ENCODE results near the gene WDR12. TPM values are rescaled to one million over a fixed set of nuclear protein-coding genes. Genes with fewer than 3 reads are reported as not detected.
"Not testable (repeated sequence)": the region's sequence is repeated elsewhere in the genome, so short reads cannot be mapped to it uniquely, and the experiment has no call there.

Gene WDR12
- total RNA-seq, 1 donor from 2014 or later = 57.5 TPM

DNA sequence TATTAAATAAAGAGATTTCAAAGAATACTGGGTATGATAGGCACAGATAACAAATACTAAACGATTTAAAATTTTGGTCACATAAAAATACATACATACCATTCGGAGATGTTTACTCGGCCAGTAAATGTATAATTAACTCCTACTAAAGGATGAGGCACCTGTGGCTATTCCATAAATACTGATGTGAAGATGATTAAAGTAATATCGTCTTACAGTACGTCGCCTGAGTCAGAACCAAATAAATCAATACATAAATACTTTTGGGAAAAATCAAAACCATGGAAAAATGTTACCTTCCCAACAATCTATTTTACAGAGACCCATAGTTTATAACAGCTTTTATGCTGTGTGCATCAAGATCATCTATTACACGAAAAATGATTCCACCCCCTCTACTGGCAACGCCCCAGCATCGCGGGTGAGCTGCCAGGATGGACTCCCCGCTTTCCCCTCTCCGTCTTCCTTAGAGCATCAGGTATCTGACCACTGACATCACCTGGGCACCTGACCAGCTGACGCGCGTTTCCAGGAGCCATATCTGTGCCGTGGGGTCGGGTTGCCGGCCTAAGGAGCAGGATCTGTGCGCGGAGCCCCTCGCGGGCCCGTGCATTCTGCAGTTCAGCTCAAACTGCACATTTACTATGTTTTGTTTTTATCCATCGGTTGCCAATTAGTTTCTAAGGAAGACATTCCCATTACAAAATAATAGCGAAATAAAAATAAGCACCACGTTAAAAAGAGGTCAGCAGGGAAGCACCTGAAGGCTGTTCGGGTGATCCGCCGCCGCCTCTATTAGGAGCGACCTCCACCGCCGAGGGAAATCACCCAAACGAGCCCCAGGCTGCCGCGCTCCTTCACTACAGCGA, 40.8 kb downstream of the WDR12 start:
- peak overlapping the region; percentile 92 for H3K4me3 Mint-ChIP-seq
- ChIA-PET POLR2A (interaction anchor here (0.6 to 3.8 kb wide), 12 partner anchors 9 to 368 kb away, joined by 3 to 36 read pairs (median 4); partner anchors contain the start of genes CARF, CYP20A1, FAM117B and WDR12), CTCF (interaction anchor here (0.6 to 4.1 kb wide), 11 partner anchors 40 to 298 kb away, joined by 3 to 52 read pairs (median 4); partner anchors contain the start of gene FAM117B)
- no peaks in the 10 kb centered on the region for H3K27me3 Mint-ChIP-seq
- peaks cover 5% of the 10 kb centered on the region for H3K4me1 Mint-ChIP-seq
- peak; percentile 53 for DNase-seq
- H3K36me3 Mint-ChIP-seq (ENCODE audit: low read depth) = peaks cover 2% of the 10 kb centered on the region
- H3K27ac Mint-ChIP-seq = peak overlapping the region; percentile 81
- TF ChIP-seq, protein P1, sequence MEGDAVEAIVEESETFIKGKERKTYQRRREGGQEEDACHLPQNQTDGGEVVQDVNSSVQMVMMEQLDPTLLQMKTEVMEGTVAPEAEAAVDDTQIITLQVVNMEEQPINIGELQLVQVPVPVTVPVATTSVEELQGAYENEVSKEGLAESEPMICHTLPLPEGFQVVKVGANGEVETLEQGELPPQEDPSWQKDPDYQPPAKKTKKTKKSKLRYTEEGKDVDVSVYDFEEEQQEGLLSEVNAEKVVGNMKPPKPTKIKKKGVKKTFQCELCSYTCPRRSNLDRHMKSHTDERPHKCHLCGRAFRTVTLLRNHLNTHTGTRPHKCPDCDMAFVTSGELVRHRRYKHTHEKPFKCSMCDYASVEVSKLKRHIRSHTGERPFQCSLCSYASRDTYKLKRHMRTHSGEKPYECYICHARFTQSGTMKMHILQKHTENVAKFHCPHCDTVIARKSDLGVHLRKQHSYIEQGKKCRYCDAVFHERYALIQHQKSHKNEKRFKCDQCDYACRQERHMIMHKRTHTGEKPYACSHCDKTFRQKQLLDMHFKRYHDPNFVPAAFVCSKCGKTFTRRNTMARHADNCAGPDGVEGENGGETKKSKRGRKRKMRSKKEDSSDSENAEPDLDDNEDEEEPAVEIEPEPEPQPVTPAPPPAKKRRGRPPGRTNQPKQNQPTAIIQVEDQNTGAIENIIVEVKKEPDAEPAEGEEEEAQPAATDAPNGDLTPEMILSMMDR (IDR thresholded peaks at IDR 0.05) = peak; percentile 12
- H3K9me3 Mint-ChIP-seq = no peaks in the 10 kb centered on the region
- peak; percentile 81 for ATAC-seq (ENCODE audit: low read depth)
- intact Hi-C loops (cut with micrococcal nuclease) = loop anchor here (1.0 to 2.0 kb wide), 10 partner anchors 22 to 606 kb away; partner anchors contain the start of genes CYP20A1, FAM117B, NOP58 and WDR12

DNA sequence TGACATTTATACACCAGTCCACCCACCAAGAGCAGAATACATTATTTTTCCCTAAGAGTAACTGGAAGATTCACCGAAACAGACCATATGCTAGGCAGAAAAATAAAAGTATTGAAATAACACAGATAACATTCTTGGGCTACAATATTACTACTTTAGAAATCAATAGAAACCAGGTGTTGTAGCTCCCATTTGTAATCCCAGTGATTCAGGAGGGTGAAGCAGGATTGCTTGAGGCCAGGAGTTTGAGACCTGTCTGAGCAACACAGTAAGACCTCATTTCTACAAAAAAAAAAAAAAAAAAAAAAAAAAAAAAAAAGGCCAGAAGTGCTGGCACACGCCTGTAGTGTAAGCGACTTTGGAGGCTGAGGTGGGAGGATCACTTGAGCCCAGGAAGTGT, 49.5 kb downstream of the WDR12 start:
- no peaks in the 10 kb centered on the region for H3K27me3 Mint-ChIP-seq
- ATAC-seq (ENCODE audit: low read depth) (no peak), DNase-seq (no peak)
- no peaks in the 10 kb centered on the region for H3K9me3 Mint-ChIP-seq
- POLR2A ChIA-PET = interaction anchor here (0.9 to 1.0 kb wide), 2 partner anchors 9 to 10 kb away, joined by 3 to 6 read pairs; partner anchors contain the start of gene ICA1L
- intact Hi-C loops (cut with micrococcal nuclease) = no loop called here
- TF ChIP-seq, protein P1 (IDR thresholded peaks at IDR 0.05) = no peak
- CTCF ChIA-PET = no interaction called here
- no peaks in the 10 kb centered on the region for H3K4me1 Mint-ChIP-seq
- no peak overlapping the region for H3K4me3 Mint-ChIP-seq
- no peak overlapping the region for H3K27ac Mint-ChIP-seq
- no peaks in the 10 kb centered on the region for H3K36me3 Mint-ChIP-seq (ENCODE audit: low read depth)

DNA sequence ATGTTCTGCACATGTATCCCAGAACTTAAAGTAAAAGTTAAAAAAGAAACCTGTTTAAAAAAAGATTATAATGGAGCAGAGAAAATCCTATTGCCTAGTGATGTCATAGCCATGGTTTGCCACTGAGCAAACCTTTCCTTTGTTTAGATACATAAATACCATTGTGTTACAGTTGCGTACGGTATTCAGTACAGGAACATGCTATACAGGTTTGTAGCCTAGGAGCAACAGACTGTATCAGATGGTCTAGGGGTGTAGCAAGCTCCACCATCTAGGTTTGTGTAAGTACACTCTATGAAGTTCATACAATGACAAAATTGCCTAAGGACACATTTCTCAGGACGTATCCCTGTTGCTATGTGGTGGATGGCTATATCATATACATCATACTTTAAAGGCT, 52.9 kb downstream of the WDR12 start:
- no peak for ATAC-seq (ENCODE audit: low read depth)
- POLR2A ChIA-PET = no interaction called here

DNA sequence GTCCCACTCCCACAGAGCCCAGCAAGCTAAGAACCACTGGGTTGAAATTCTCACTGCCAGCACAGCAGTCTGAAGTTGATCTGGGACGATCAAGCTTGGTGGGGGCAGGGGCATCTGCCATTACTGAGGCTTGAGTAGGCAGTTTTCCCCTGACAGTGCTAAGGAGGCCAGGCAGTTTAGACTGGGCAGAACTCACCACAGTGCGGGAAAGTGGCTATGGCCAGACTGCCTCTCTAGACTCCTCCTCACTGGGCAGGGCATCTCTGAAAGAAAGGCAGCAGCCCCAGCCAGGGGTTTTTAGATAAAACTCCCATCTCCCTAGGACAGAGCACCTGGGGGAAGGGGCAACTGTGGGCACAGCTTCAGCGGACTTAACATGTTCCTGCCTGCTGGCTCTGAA, 62.1 kb downstream of the WDR12 start:
- H3K27me3 Mint-ChIP-seq; H3K9me3 Mint-ChIP-seq; ATAC-seq (ENCODE audit: low read depth); intact Hi-C loops (cut with micrococcal nuclease); DNase-seq; H3K36me3 Mint-ChIP-seq (ENCODE audit: low read depth): not testable (repeated sequence)
- CTCF ChIA-PET = interaction anchor here (1.1 kb wide), 1 partner anchor 12 kb away, joined by 3 read pairs; no protein-coding TSS in a partner anchor
- POLR2A ChIA-PET = interaction anchor here (0.7 to 2.5 kb wide), 3 partner anchors 21 to 268 kb away, joined by 3 to 15 read pairs (median 4); partner anchors contain the start of gene FAM117B
- Mint-ChIP-seq H3K27ac (peak overlapping the region; percentile 77), H3K4me1 (peaks cover 23% of the 10 kb centered on the region), H3K4me3 (peak overlapping the region; percentile 32)

More for the DNA sequence above, 52.9 kb downstream of the WDR12 start:
- H3K4me1 Mint-ChIP-seq = no peaks in the 10 kb centered on the region
- no peaks in the 10 kb centered on the region for H3K27me3 Mint-ChIP-seq
- intact Hi-C loops (cut with micrococcal nuclease) = no loop called here
- H3K36me3 Mint-ChIP-seq (ENCODE audit: low read depth) = peaks cover 2% of the 10 kb centered on the region
- CTCF ChIA-PET = no interaction called here
- no peak overlapping the region for H3K27ac Mint-ChIP-seq
- TF ChIP-seq, protein P1 (IDR thresholded peaks at IDR 0.05) = no peak
- no peak overlapping the region for H3K4me3 Mint-ChIP-seq
- DNase-seq = no peak
- H3K9me3 Mint-ChIP-seq = no peaks in the 10 kb centered on the region

DNA sequence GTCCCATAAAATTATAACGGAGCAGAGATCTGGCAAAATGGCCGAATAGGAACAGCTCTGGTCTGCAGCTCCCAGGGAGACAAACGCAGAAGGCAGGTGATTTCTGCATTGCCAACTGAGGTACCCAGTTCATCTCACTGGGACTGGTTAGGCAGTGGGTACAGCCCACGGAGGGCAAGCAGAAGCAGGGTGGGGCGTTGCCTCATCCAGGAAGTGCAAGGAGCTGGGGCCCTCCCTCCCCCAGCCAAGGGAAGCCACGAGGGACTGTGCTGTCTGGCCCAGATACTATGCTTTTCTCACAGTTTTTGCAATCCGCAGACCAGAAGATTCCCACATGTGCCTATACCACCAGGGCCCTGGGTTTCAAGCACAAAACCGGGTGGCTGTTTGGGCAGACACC, 62.7 kb downstream of the WDR12 start:
- Mint-ChIP-seq H3K4me1 (peaks cover 23% of the 10 kb centered on the region), H3K36me3 (ENCODE audit: low read depth) (peaks cover 2% of the 10 kb centered on the region), H3K9me3 (no peaks in the 10 kb centered on the region), H3K27ac (peak overlapping the region; percentile 77), H3K27me3 (no peaks in the 10 kb centered on the region), H3K4me3 (peak overlapping the region; percentile 46)
- intact Hi-C loops (cut with micrococcal nuclease) = loop anchor here (1.0 kb wide), 2 partner anchors 22 to 62 kb away; partner anchors contain the start of genes ICA1L and WDR12
- ChIA-PET CTCF (interaction anchor here (1.1 kb wide), 1 partner anchor 11 kb away, joined by 3 read pairs; no protein-coding TSS in a partner anchor), POLR2A (interaction anchor here (0.7 to 2.5 kb wide), 4 partner anchors 22 to 269 kb away, joined by 3 to 15 read pairs (median 4); partner anchors contain the start of genes FAM117B and WDR12)
- TF ChIP-seq, protein P1 (IDR thresholded peaks at IDR 0.05) = no peak
- peak; percentile 61 for ATAC-seq (ENCODE audit: low read depth)
- DNase-seq = no peak
